ENCODE data around the gene FRA10AC1.

DNA sequence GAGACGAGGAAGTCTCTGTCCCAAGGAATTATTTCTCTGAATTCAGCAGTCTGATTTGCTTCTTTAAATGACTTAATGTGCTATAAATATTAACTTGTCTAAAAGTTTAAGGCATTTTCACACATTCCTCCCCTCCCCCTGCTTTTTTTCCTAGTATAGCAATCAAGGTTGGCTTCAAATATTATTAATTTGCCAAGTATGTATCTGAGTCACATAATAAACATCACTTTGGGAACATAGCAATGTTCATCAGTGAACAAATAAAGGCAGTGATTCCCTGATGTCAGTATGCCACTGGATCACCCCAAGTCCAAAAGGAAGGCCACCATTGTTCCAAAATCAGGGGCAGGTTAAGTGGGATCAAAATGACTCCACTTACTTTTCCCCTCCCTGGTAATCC, 49.5 kb downstream of the FRA10AC1 start:
- TF ChIP-seq, protein P1, sequence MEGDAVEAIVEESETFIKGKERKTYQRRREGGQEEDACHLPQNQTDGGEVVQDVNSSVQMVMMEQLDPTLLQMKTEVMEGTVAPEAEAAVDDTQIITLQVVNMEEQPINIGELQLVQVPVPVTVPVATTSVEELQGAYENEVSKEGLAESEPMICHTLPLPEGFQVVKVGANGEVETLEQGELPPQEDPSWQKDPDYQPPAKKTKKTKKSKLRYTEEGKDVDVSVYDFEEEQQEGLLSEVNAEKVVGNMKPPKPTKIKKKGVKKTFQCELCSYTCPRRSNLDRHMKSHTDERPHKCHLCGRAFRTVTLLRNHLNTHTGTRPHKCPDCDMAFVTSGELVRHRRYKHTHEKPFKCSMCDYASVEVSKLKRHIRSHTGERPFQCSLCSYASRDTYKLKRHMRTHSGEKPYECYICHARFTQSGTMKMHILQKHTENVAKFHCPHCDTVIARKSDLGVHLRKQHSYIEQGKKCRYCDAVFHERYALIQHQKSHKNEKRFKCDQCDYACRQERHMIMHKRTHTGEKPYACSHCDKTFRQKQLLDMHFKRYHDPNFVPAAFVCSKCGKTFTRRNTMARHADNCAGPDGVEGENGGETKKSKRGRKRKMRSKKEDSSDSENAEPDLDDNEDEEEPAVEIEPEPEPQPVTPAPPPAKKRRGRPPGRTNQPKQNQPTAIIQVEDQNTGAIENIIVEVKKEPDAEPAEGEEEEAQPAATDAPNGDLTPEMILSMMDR (conservative IDR thresholded peaks at IDR 0.05; ENCODE audit: low read depth, low read length): no peak
- no peak for TF ChIP-seq EZH2 (IDR thresholded peaks at IDR 0.05; ENCODE audit: borderline replicate concordance, low read depth, low read length, poor library complexity, severe bottlenecking)
